Measurements from ENCODE around the gene ALG9. TPM values are rescaled to one million over a fixed set of nuclear protein-coding genes. Genes with fewer than 3 reads are reported as not detected.

ALG9 gene
- total and polyA plus RNA-seq, 2 of the 4 experiments (the other 2 are of a cell fraction) = 20.7 to 35.7 TPM

GRCh38 chr11:111761036-111761435 lies 110.3 kb downstream of the ALG9 start:
- Histone ChIP-seq H4K20me1 (ENCODE audit: insufficient read depth, low read length) (peaks cover 4% of the 10 kb centered on the region; the same call in 1 of the 2 replicates), H4K8ac (ENCODE audit: low read depth in 2 of 2, low read length in 2 of 2) (no peak overlapping the region), H3K4me3 (ENCODE audit: insufficient read depth, low read depth, low read length) (no peak overlapping the region), H3K56ac (ENCODE audit: extremely low read depth, insufficient read depth, low read length) (no peak overlapping the region), H3K18ac (ENCODE audit: low read depth, low read length) (no peak overlapping the region), H2AK5ac (ENCODE audit: low read depth, low read length) (no peak overlapping the region), H3K27me3 (ENCODE audit: control insufficient read depth, insufficient read depth, low read length) (no peaks in the 10 kb centered on the region), H2AK9ac (replicated peaks; ENCODE audit: low read depth, low read length, poor library complexity) (no peak overlapping the region), H3K4me2 (ENCODE audit: low read depth, low read length) (no peak overlapping the region), H3K4me1 (ENCODE audit: control insufficient read depth, insufficient read depth, low read length) (peaks cover 6% of the 10 kb centered on the region; the same call in 1 of the 2 replicates), H3K27ac (ENCODE audit: insufficient read depth, low read length) (no peak overlapping the region), H3K79me1 (ENCODE audit: low read depth in 1 of 2, low read length in 2 of 2) (peaks cover 31 to 58% of the 10 kb centered on the region in 2 experiments), H3K4ac (ENCODE audit: low read depth, low read length) (no peak overlapping the region), H2BK120ac (ENCODE audit: low read depth, low read length) (no peak overlapping the region), H2BK20ac (ENCODE audit: low read depth, low read length) (no peak overlapping the region), H3K36me3 (ENCODE audit: control insufficient read depth, insufficient read depth, low read length) (peaks cover 54% of the 10 kb centered on the region), H3K14ac (replicated peaks; ENCODE audit: low read depth, low read length) (no peak overlapping the region), H2BK15ac (ENCODE audit: low read depth, low read length) (no peak overlapping the region), H4K91ac (ENCODE audit: insufficient read depth, low read depth, low read length) (no peak overlapping the region), H4K5ac (ENCODE audit: low read depth, low read length) (no peak overlapping the region), H2AFZ (replicated peaks; ENCODE audit: low read length, poor library complexity) (no peak overlapping the region), H3K9ac (ENCODE audit: low read depth, low read length) (no peak overlapping the region), H3K9me3 (ENCODE audit: control insufficient read depth, insufficient read depth, low read length) (no peaks in the 10 kb centered on the region), H3K9me1 (ENCODE audit: insufficient read depth, low read length) (peaks cover 3% of the 10 kb centered on the region; the same call in 1 of the 2 replicates), H2BK5ac (ENCODE audit: low read depth, low read length, poor library complexity, severe bottlenecking) (no peak overlapping the region), H3K23ac (ENCODE audit: low read depth, low read length) (peak overlapping the region; percentile 45; the same call in 1 of the 2 replicates)
- intact Hi-C loops (cut with micrococcal nuclease) = loop anchor here (5.0 kb wide), 1 partner anchor 44 kb away; no protein-coding TSS in a partner anchor
- no CpG with 5 or more reads among the region's 4 CpGs for WGBS, 2 experiments (ENCODE audit: extremely low coverage in 2 of 2, insufficient read length in 1 of 2)
- dilution Hi-C loops (cut with HindIII; ENCODE audit: low sequenced_read_pairs, unreplicated experiment) = no loop called here
- BruUV-seq (replicated peaks) = no TSS peak
- DNase-seq = no peak
- ChIA-PET POLR2A (ENCODE audit: unreplicated experiment) (no interaction called here), CTCF (no interaction called here)
- TF ChIP-seq, protein P1, sequence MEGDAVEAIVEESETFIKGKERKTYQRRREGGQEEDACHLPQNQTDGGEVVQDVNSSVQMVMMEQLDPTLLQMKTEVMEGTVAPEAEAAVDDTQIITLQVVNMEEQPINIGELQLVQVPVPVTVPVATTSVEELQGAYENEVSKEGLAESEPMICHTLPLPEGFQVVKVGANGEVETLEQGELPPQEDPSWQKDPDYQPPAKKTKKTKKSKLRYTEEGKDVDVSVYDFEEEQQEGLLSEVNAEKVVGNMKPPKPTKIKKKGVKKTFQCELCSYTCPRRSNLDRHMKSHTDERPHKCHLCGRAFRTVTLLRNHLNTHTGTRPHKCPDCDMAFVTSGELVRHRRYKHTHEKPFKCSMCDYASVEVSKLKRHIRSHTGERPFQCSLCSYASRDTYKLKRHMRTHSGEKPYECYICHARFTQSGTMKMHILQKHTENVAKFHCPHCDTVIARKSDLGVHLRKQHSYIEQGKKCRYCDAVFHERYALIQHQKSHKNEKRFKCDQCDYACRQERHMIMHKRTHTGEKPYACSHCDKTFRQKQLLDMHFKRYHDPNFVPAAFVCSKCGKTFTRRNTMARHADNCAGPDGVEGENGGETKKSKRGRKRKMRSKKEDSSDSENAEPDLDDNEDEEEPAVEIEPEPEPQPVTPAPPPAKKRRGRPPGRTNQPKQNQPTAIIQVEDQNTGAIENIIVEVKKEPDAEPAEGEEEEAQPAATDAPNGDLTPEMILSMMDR (conservative IDR thresholded peaks at IDR 0.05; ENCODE audit: low read depth, low read length) = no peak
- TF ChIP-seq RAD21 (IDR thresholded peaks at IDR 0.05; ENCODE audit: low read length) = no peak
- no peak for TF ChIP-seq BHLHE40 (IDR thresholded peaks at IDR 0.05; ENCODE audit: low read depth, low read length)
- no peak for TF ChIP-seq FOS (IDR thresholded peaks at IDR 0.05; ENCODE audit: low read depth, low read length)
- no peak for TF ChIP-seq MAFK (IDR thresholded peaks at IDR 0.05; ENCODE audit: low read depth, low read length)
- no peak for TF ChIP-seq ELK1 (IDR thresholded peaks at IDR 0.05; ENCODE audit: borderline replicate concordance, low read depth, low read length)
- no peak for TF ChIP-seq NFE2L2 (IDR thresholded peaks at IDR 0.05; ENCODE audit: low read depth, low read length)
- TF ChIP-seq MXI1 (IDR thresholded peaks at IDR 0.05; ENCODE audit: borderline replicate concordance, low read depth, low read length) = no peak
- no peak for TF ChIP-seq RFX5 (IDR thresholded peaks at IDR 0.05; ENCODE audit: low read depth, low read length)
- no peak for TF ChIP-seq USF2 (IDR thresholded peaks at IDR 0.05; ENCODE audit: low read depth, low read length)
- no peak for TF ChIP-seq SMC3 (IDR thresholded peaks at IDR 0.05; ENCODE audit: low read depth, low read length)
- TF ChIP-seq POLR2A (IDR thresholded peaks at IDR 0.05; ENCODE audit: low read depth, low read length) = no peak
- no peak for ATAC-seq (ENCODE audit: low read depth)
- in situ Hi-C loops (cut with MboI; ENCODE audit: low sequenced_read_pairs) = no loop called here
